Measurements from ENCODE around the gene ZSCAN10.
"Not testable (repeated sequence)": the region's sequence is repeated elsewhere in the genome, so short reads cannot be mapped to it uniquely, and the experiment has no call there.

ZSCAN10 gene

DNA sequence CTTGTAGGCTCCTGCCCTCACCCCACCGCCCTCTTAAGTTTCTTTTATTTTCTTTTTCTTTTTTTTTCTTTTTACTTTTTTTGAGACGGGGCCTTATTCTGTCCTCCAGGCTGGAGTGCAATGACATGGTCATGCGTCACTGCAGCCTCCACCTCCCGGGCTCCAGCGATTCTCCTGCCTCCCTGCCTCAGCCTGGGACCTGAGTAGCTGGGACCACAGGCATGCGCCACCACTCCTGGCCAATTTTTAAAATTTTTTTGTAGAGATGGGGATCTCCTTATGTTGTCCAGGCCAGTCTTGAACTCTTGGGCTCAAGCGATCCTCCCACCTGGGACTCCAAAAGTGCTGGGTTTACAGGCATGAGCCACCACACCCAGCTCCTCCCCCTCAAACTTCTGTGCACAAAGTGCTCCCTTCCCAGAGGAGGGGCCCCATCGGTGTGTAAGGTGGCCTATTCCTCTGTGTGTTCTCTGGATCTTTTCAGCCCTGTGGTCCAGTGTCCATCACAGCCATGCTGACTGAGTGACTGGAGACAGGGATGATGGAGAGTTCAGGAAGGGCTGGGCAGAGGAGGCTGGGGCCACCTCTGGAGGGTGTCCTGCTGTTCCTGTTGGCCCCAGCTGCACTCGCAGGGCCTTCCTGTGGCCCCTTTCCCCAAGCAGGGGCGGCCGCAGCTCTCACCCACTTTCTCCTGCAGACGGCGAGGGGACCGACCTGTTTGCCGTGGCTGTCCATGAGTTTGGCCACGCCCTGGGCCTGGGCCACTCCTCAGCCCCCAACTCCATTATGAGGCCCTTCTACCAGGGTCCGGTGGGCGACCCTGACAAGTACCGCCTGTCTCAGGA is 42.5 kb downstream of the ZSCAN10 start:
- DNase-seq (ENCODE audit: low read depth in 1 of 2, low spot score in 1 of 2) = no peak
- TF ChIP-seq, protein P1, sequence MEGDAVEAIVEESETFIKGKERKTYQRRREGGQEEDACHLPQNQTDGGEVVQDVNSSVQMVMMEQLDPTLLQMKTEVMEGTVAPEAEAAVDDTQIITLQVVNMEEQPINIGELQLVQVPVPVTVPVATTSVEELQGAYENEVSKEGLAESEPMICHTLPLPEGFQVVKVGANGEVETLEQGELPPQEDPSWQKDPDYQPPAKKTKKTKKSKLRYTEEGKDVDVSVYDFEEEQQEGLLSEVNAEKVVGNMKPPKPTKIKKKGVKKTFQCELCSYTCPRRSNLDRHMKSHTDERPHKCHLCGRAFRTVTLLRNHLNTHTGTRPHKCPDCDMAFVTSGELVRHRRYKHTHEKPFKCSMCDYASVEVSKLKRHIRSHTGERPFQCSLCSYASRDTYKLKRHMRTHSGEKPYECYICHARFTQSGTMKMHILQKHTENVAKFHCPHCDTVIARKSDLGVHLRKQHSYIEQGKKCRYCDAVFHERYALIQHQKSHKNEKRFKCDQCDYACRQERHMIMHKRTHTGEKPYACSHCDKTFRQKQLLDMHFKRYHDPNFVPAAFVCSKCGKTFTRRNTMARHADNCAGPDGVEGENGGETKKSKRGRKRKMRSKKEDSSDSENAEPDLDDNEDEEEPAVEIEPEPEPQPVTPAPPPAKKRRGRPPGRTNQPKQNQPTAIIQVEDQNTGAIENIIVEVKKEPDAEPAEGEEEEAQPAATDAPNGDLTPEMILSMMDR (IDR thresholded peaks at IDR 0.05; ENCODE audit: insufficient read depth, low read length) = no peak
- TF ChIP-seq SPI1 (IDR thresholded peaks at IDR 0.05; ENCODE audit: borderline replicate concordance, low read depth) = no peak
- TF ChIP-seq, protein P2, sequence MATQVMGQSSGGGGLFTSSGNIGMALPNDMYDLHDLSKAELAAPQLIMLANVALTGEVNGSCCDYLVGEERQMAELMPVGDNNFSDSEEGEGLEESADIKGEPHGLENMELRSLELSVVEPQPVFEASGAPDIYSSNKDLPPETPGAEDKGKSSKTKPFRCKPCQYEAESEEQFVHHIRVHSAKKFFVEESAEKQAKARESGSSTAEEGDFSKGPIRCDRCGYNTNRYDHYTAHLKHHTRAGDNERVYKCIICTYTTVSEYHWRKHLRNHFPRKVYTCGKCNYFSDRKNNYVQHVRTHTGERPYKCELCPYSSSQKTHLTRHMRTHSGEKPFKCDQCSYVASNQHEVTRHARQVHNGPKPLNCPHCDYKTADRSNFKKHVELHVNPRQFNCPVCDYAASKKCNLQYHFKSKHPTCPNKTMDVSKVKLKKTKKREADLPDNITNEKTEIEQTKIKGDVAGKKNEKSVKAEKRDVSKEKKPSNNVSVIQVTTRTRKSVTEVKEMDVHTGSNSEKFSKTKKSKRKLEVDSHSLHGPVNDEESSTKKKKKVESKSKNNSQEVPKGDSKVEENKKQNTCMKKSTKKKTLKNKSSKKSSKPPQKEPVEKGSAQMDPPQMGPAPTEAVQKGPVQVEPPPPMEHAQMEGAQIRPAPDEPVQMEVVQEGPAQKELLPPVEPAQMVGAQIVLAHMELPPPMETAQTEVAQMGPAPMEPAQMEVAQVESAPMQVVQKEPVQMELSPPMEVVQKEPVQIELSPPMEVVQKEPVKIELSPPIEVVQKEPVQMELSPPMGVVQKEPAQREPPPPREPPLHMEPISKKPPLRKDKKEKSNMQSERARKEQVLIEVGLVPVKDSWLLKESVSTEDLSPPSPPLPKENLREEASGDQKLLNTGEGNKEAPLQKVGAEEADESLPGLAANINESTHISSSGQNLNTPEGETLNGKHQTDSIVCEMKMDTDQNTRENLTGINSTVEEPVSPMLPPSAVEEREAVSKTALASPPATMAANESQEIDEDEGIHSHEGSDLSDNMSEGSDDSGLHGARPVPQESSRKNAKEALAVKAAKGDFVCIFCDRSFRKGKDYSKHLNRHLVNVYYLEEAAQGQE (IDR thresholded peaks at IDR 0.05; ENCODE audit: insufficient replicate concordance, low read depth) = no peak
- TF ChIP-seq POLR2AphosphoS5 (IDR thresholded peaks at IDR 0.05; ENCODE audit: low read depth) = no peak
- TF ChIP-seq GABPA (IDR thresholded peaks at IDR 0.05; ENCODE audit: low read depth) = no peak
- H3K4me3 ChIP-seq (replicated peaks; ENCODE audit: insufficient read depth, low read length) = no peak overlapping the region
- peak overlapping the region; percentile 81 for H3K27ac ChIP-seq (replicated peaks)
- no peaks in the 10 kb centered on the region for H3K27me3 ChIP-seq (ENCODE audit: insufficient read depth, poor library complexity, severe bottlenecking)

DNA sequence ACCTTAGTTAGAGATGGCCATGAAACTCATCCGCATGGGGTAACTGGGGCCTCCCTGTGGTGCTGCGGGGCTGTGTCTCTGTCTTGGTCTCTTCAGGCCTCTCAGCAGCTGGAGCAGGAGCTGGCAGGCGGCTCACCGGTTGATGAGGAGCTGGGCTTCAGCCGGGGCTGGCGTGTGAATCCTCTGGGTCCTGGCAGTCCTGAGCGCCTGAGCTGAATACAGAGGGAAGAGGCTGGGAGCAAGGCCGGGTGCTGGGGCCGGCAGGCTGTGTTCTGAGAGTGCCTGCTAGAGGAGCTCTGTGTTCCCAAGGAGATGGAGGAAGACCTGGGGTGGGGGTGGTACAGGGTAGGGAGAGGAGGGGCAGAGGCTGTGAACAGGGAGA is 43.4 kb downstream of the ZSCAN10 start:
- H3K27ac ChIP-seq (replicated peaks) = peak overlapping the region; percentile 81
- not testable (repeated sequence) for H3K4me3 ChIP-seq (replicated peaks; ENCODE audit: insufficient read depth, low read length); H3K27me3 ChIP-seq (ENCODE audit: insufficient read depth, poor library complexity, severe bottlenecking)
- DNase-seq (ENCODE audit: low read depth in 1 of 2, low spot score in 1 of 2) = peak in 1 of 2 experiments; percentile 30

DNA sequence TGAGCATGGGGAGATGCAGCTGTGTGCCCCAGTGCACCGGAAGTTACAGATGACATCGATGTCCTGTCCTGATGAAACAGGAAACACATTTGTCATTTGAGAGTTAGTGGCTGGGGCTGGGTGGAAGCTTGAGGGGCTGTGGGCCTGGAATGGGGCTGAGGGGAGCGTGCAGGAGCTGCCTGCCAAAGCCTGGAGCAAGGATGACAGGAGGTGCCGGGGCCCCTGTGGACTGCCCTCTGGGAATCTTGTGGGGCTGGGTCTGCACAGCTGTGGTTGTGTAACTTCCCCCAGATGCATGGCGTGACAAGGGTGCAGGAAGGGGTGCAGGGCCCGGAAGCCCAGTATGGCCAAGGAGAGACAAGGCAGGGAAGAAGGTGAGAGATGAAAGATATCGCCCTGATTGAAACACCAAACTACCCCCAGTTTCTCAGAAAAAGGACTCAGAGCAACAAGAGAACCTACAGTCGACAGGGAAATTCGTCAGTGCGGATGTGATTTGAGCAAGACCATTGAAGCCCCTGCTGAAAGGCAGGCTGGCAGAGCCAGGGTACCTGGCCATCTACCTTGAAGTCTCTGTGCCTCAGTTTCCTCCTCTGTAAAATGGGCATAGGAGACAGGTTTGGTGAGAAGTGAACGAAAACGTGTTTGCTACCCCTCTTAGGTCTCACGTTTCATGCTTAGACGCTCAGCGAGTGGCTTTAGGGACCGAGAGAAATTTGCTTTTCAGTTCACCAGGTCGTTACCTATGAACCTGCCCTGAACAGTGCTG is 43.9 kb downstream of the ZSCAN10 start:
- no peak overlapping the region for H3K4me3 ChIP-seq (replicated peaks; ENCODE audit: insufficient read depth, low read length)
- DNase-seq (ENCODE audit: low read depth in 1 of 2, low spot score in 1 of 2) = peak; percentile 90 to 91

DNA sequence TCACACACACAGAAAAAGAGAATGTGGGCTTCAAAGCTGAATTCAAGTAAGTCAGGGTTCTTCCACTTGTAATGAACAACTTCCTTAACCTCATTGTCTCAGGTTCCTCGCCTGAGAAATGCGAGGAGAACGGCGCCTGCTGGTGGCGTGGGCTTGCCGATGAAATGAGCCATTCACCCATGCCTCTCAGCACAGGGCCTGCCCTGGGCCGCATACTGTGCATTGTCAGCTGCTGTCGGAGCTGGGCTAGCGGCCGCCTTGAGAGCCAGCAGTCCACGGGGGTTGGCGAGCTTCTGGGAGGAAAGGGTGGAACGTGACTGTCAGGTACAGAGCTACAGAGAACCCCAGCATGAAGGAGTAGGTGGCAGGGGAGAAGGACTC is 45.8 kb downstream of the ZSCAN10 start:
- peak overlapping the region; percentile 55 for H3K27ac ChIP-seq (replicated peaks)
- DNase-seq (ENCODE audit: low read depth in 1 of 2, low spot score in 1 of 2) = peak in 1 of 2 experiments; percentile 69

More for the DNA sequence above, 43.9 kb downstream of the ZSCAN10 start:
- Histone ChIP-seq H3K27me3 (ENCODE audit: insufficient read depth, poor library complexity, severe bottlenecking) (no peaks in the 10 kb centered on the region), H3K27ac (replicated peaks) (peak overlapping the region; percentile 81)
- TF ChIP-seq POLR2AphosphoS5 (IDR thresholded peaks at IDR 0.05; ENCODE audit: low read depth) (peak; percentile 88), GABPA (IDR thresholded peaks at IDR 0.05; ENCODE audit: low read depth) (peak; percentile 82), SPI1 (IDR thresholded peaks at IDR 0.05; ENCODE audit: borderline replicate concordance, low read depth) (no peak)
- TF ChIP-seq, protein P1 (IDR thresholded peaks at IDR 0.05; ENCODE audit: insufficient read depth, low read length) = no peak
- TF ChIP-seq, protein P2 (IDR thresholded peaks at IDR 0.05; ENCODE audit: insufficient replicate concordance, low read depth) = no peak

DNA sequence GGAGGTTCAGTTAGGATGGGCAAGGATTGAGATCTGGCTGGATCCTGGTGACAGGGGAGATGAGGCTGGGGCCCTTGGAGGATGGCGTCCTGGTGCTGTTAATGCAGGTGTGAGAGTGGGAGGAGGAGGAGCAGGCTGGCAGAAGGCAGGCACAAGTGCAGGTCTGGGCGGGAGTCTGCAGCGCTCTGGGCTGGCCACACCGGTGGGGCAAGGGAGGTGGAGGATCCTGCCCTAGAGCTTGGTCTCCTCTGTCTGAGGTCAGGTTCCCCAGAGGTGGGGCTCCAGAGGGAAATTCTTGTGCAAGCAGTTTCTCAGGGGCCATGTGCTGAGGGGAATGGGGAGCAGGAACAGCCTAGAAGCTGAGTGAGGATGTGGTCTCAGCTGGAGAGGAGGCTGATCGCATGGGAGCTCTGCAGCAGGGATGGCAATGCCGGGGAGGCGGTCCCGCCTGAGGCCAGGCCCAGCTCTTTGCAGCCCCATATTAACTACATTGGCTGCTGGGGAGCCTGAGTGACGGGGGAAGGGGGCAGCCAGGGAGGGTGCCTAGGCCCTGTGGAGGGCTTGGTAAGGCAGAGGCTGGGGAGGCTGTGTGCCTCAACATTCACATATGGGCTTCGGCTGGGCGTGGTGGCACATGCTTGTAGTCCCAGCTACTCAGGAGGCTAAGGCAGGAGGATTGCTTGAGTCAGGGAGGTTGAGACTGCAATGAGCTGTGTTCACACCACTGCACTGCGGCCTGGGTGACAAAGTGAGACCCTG is 46.3 kb downstream of the ZSCAN10 start:
- not testable (repeated sequence) for H3K27me3 ChIP-seq (ENCODE audit: insufficient read depth, poor library complexity, severe bottlenecking); H3K4me3 ChIP-seq (replicated peaks; ENCODE audit: insufficient read depth, low read length)
- peak overlapping the region; percentile 78; the same call in 1 of the 2 replicates for H3K27ac ChIP-seq (replicated peaks)
- peak in 1 of 2 experiments; percentile 36 for DNase-seq (ENCODE audit: low read depth in 1 of 2, low spot score in 1 of 2)

More for the DNA sequence above, 45.8 kb downstream of the ZSCAN10 start:
- H3K27me3 ChIP-seq (ENCODE audit: insufficient read depth, poor library complexity, severe bottlenecking); H3K4me3 ChIP-seq (replicated peaks; ENCODE audit: insufficient read depth, low read length): not testable (repeated sequence)
